ENCODE results near the gene PYCR2. TPM values are rescaled to one million over a fixed set of nuclear protein-coding genes. Genes with fewer than 3 reads are reported as not detected.
A peak's percentile ranks its signal among the peaks of the same experiment; 100 is the strongest.

Gene PYCR2
- total RNA-seq, 1 experiment from 2014 or later = 74.4 TPM

DNA sequence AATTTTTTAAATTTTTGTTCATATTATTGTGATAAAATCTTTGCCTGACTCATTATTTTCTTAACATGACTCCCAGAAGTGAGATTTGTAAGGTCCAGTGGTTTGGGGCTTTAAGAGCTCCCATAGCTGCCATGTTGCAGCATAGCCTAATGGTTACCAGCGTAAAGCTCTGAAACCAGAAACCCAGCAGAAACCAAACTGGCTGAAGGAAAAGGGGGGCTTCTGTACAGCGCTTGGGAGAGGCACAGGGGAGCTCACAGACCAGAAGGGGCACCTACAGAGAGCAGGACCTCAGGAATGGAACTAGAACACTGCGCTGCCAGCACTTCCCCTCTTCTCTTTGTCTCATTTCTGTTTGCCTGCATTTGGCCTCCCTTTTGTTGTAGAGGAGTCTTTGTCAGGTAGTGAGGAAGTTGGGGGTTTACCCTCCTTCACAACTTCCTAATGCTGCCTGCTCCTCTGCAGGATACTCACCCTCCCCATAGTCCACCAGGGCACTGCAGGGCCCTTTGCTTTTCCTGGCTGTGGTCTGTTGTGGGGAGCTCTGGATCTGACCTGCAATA, 2.6 kb upstream of the PYCR2 start:
- DNase-seq (ENCODE audit: low read depth, low spot score) (no peak), ATAC-seq (no peak)
- CTCF ChIA-PET = interaction anchor here (0.6 kb wide), 1 partner anchor 81 kb away, joined by 4 read pairs; no protein-coding TSS in a partner anchor
- Histone ChIP-seq H3K27ac (ENCODE audit: low read length) (no peak overlapping the region), H3K36me3 (ENCODE audit: control insufficient read depth, insufficient read depth, low read length) (peaks cover 12% of the 10 kb centered on the region; the same call in 1 of the 2 replicates), H3K9me3 (ENCODE audit: control insufficient read depth, insufficient read depth, low read depth, low read length) (no peaks in the 10 kb centered on the region), H3K27me3 (ENCODE audit: control insufficient read depth, insufficient read depth, low read length) (no peaks in the 10 kb centered on the region), H3K4me1 (ENCODE audit: control insufficient read depth, insufficient read depth, low read length) (peaks cover 17% of the 10 kb centered on the region), H3K4me3 (ENCODE audit: low read depth in 2 of 2, low read length in 2 of 2) (no peak overlapping the region)
- no TSS peak for BruUV-seq (replicated peaks)
- in situ Hi-C loops (cut with HindIII; ENCODE audit: low pct_unique_long_range_greater_than_20kb, low sequenced_read_pairs) (no loop called here), intact Hi-C loops (cut with micrococcal nuclease; ENCODE audit: unreplicated experiment) (no loop called here)
- no peak for TF ChIP-seq TCF7L2 (IDR thresholded peaks at IDR 0.05; ENCODE audit: low read depth, low read length)
- POLR2A ChIA-PET = no interaction called here

DNA sequence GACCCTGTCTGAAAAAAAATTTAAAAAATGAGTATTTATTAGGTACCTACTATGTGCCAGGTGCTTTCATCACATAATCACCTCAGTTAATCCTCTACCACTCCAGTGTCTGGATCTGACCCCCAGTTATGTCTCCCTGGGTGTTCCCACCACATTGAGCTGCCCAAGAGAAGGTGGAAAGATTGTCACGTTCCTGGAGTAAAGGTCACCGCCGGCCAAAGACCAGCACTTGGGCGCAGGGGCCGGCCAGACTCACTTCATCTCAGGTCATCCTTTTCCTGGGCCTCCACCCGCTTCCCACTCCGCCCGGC, 714 bp downstream of the PYCR2 start:
- H3K9me3 ChIP-seq (ENCODE audit: control insufficient read depth, insufficient read depth, low read depth, low read length) = no peaks in the 10 kb centered on the region
- BruUV-seq (replicated peaks) = no TSS peak
- in situ Hi-C loops (cut with HindIII; ENCODE audit: low pct_unique_long_range_greater_than_20kb, low sequenced_read_pairs) (no loop called here), intact Hi-C loops (cut with micrococcal nuclease; ENCODE audit: unreplicated experiment) (no loop called here)
- H3K36me3 ChIP-seq (ENCODE audit: control insufficient read depth, insufficient read depth, low read length) = peaks cover 15% of the 10 kb centered on the region; the same call in 1 of the 2 replicates
- peaks cover 17% of the 10 kb centered on the region for H3K4me1 ChIP-seq (ENCODE audit: control insufficient read depth, insufficient read depth, low read length)
- CTCF ChIA-PET = no interaction called here
- POLR2A ChIA-PET = interaction anchor here (0.6 to 1.3 kb wide), 3 partner anchors 9 to 254 kb away, joined by 3 to 5 read pairs (median 3); no protein-coding TSS in a partner anchor
- H3K4me3 ChIP-seq (ENCODE audit: low read depth in 2 of 2, low read length in 2 of 2) = peak overlapping the region; percentile 72 to 99
- no peak for DNase-seq (ENCODE audit: low read depth, low spot score)
- peak overlapping the region; percentile 96 for H3K27ac ChIP-seq (ENCODE audit: low read length)
- ATAC-seq = peak; percentile 3; the same call in 1 of the 2 replicates
- no peak for TF ChIP-seq POLR2AphosphoS5 (IDR thresholded peaks at IDR 0.05; ENCODE audit: low read depth, low read length)
- TF ChIP-seq, protein P1, sequence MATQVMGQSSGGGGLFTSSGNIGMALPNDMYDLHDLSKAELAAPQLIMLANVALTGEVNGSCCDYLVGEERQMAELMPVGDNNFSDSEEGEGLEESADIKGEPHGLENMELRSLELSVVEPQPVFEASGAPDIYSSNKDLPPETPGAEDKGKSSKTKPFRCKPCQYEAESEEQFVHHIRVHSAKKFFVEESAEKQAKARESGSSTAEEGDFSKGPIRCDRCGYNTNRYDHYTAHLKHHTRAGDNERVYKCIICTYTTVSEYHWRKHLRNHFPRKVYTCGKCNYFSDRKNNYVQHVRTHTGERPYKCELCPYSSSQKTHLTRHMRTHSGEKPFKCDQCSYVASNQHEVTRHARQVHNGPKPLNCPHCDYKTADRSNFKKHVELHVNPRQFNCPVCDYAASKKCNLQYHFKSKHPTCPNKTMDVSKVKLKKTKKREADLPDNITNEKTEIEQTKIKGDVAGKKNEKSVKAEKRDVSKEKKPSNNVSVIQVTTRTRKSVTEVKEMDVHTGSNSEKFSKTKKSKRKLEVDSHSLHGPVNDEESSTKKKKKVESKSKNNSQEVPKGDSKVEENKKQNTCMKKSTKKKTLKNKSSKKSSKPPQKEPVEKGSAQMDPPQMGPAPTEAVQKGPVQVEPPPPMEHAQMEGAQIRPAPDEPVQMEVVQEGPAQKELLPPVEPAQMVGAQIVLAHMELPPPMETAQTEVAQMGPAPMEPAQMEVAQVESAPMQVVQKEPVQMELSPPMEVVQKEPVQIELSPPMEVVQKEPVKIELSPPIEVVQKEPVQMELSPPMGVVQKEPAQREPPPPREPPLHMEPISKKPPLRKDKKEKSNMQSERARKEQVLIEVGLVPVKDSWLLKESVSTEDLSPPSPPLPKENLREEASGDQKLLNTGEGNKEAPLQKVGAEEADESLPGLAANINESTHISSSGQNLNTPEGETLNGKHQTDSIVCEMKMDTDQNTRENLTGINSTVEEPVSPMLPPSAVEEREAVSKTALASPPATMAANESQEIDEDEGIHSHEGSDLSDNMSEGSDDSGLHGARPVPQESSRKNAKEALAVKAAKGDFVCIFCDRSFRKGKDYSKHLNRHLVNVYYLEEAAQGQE (IDR thresholded peaks at IDR 0.05; ENCODE audit: insufficient read depth in 1 of 2, low read depth in 2 of 2, low read length in 1 of 2) = no peak
- TF ChIP-seq, protein P2, sequence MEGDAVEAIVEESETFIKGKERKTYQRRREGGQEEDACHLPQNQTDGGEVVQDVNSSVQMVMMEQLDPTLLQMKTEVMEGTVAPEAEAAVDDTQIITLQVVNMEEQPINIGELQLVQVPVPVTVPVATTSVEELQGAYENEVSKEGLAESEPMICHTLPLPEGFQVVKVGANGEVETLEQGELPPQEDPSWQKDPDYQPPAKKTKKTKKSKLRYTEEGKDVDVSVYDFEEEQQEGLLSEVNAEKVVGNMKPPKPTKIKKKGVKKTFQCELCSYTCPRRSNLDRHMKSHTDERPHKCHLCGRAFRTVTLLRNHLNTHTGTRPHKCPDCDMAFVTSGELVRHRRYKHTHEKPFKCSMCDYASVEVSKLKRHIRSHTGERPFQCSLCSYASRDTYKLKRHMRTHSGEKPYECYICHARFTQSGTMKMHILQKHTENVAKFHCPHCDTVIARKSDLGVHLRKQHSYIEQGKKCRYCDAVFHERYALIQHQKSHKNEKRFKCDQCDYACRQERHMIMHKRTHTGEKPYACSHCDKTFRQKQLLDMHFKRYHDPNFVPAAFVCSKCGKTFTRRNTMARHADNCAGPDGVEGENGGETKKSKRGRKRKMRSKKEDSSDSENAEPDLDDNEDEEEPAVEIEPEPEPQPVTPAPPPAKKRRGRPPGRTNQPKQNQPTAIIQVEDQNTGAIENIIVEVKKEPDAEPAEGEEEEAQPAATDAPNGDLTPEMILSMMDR (IDR thresholded peaks at IDR 0.05) = no peak
- TF ChIP-seq TCF7L2 (IDR thresholded peaks at IDR 0.05; ENCODE audit: low read depth, low read length) = no peak
- TF ChIP-seq SIN3A (IDR thresholded peaks at IDR 0.05; ENCODE audit: borderline replicate concordance, insufficient read depth, low read depth, low read length) = no peak
- H3K27me3 ChIP-seq (ENCODE audit: control insufficient read depth, insufficient read depth, low read length) = no peaks in the 10 kb centered on the region

Measured in Panc1 (cell line).